Endodermal cell (in vitro differentiated cells): Measurements from ENCODE around the gene RNASEH2A. TPM values are rescaled to one million over a fixed set of nuclear protein-coding genes. Genes with fewer than 3 reads are reported as not detected.

Source experiments
- DNase-seq: peaks from one replicate; pipeline ENCODE4 v3.0.0-alpha.2; 2017
- H3K27ac ChIP-seq: 2 replicates; pipeline ENCODE4 v1.5.1; 2013; ENCODE audit warnings: mild to moderate bottlenecking, low read depth, low read length, moderate library complexity
- H3K27me3 ChIP-seq: 2 replicates; pipeline ENCODE4 v1.6.1; 2013; ENCODE audit warnings: mild to moderate bottlenecking, low read length, moderate library complexity; ENCODE audit not compliant: insufficient read depth, control insufficient read depth, poor library complexity, severe bottlenecking
- H3K36me3 ChIP-seq: 2 replicates; pipeline ENCODE4 v1.7.0; 2013; ENCODE audit warnings: mild to moderate bottlenecking, low read length, moderate library complexity; ENCODE audit not compliant: control insufficient read depth, insufficient read depth
- H3K4me1 ChIP-seq: one replicate; pipeline ENCODE4 v1.7.0; 2013; ENCODE audit warnings: low read length; ENCODE audit not compliant: control insufficient read depth, insufficient read depth
- H3K4me3 ChIP-seq: 2 replicates; pipeline ENCODE4 v1.5.1; 2013; ENCODE audit warnings: mild to moderate bottlenecking, low read length, moderate library complexity
- H3K9ac ChIP-seq: 2 replicates; pipeline ENCODE4 v1.6.1; 2013; ENCODE audit warnings: mild to moderate bottlenecking, low read length, moderate library complexity; ENCODE audit not compliant: poor library complexity, severe bottlenecking; ENCODE audit errors: extremely low read depth
- H3K9me3 ChIP-seq: 2 replicates; pipeline ENCODE4 v1.6.1; 2013; ENCODE audit warnings: mild to moderate bottlenecking, low read length, moderate library complexity; ENCODE audit not compliant: control insufficient read depth
- H3K27ac Mint-ChIP-seq: 2 replicates; pipeline ENCODE4 v1.8.0; 2020; ENCODE audit warnings: mixed read lengths
- H3K27me3 Mint-ChIP-seq: 2 replicates; pipeline ENCODE4 v1.8.0; 2021; ENCODE audit warnings: mild to moderate bottlenecking, mixed read lengths; ENCODE audit not compliant: insufficient read depth
- H3K36me3 Mint-ChIP-seq: 2 replicates; pipeline ENCODE4 v1.8.0; 2020; ENCODE audit warnings: low read depth, mixed read lengths
- H3K4me1 Mint-ChIP-seq: 2 replicates; pipeline ENCODE4 v1.8.0; 2020; ENCODE audit warnings: mixed read lengths
- H3K4me3 Mint-ChIP-seq: 2 replicates; pipeline ENCODE4 v1.8.0; 2020; ENCODE audit warnings: mild to moderate bottlenecking, moderate library complexity, mixed read lengths
- H3K9me3 Mint-ChIP-seq: 2 replicates; pipeline ENCODE4 v1.8.0; 2020; ENCODE audit warnings: mild to moderate bottlenecking, mixed read lengths
- WGBS, 2 experiments: methylation state at CpG; one replicate each; pipeline versions ENCODE4 v1.1.5 to v1.1.7; 2013; ENCODE audit warnings: missing lambda C conversion rate in 2 of 2, mixed read lengths in 1 of 2; ENCODE audit not compliant: insufficient coverage in 1 of 2, insufficient read length in 1 of 2; 5-methylcytosine and 5-hydroxymethylcytosine counted together
- total RNA-seq, 2 donors: library from RNA; stranded (reverse); fragmentation: NEBNext Ultra II Directional in 1 of 2; extraction: Animal tissue kit (Norgen Biotek cat#: 25700) in 1 of 2; gene quantifications; 2 replicates in 1 of 2; 3 replicates in 1 of 2; pipeline ENCODE4 v1.2.1, GENCODE V29; 2021
- TF ChIP-seq, protein P1 (sequence below): fragments of 200-600 bp; sonication (generic); conservative IDR thresholded peaks from 2 replicates; pipeline ENCODE4 v1.5.0; 2021; ENCODE audit warnings: antibody characterized with exemption, mild to moderate bottlenecking

RNASEH2A gene
- total RNA-seq, 2 donors from 2014 or later, result 51.0 to 97.1 TPM

- H3K27ac ChIP-seq, result no peak overlapping the region
- H3K9ac ChIP-seq, result no peak overlapping the region
- 43 to 45% methylated on average over 4 to 16 of the region's 16 CpGs for WGBS, 2 experiments
- no peaks in the 10 kb centered on the region for H3K27me3 ChIP-seq
- no peak overlapping the region for H3K27ac Mint-ChIP-seq
- H3K4me3 ChIP-seq, result no peak overlapping the region
- H3K36me3 ChIP-seq, result no peaks in the 10 kb centered on the region
- H3K4me3 Mint-ChIP-seq, result peak overlapping the region; percentile 61
- no peaks in the 10 kb centered on the region for H3K9me3 Mint-ChIP-seq
- H3K36me3 Mint-ChIP-seq, result no peaks in the 10 kb centered on the region
- H3K27me3 Mint-ChIP-seq, result no peaks in the 10 kb centered on the region
- peaks cover 15% of the 10 kb centered on the region for H3K4me1 Mint-ChIP-seq
- peaks cover 4% of the 10 kb centered on the region for H3K4me1 ChIP-seq
- TF ChIP-seq, protein P1, sequence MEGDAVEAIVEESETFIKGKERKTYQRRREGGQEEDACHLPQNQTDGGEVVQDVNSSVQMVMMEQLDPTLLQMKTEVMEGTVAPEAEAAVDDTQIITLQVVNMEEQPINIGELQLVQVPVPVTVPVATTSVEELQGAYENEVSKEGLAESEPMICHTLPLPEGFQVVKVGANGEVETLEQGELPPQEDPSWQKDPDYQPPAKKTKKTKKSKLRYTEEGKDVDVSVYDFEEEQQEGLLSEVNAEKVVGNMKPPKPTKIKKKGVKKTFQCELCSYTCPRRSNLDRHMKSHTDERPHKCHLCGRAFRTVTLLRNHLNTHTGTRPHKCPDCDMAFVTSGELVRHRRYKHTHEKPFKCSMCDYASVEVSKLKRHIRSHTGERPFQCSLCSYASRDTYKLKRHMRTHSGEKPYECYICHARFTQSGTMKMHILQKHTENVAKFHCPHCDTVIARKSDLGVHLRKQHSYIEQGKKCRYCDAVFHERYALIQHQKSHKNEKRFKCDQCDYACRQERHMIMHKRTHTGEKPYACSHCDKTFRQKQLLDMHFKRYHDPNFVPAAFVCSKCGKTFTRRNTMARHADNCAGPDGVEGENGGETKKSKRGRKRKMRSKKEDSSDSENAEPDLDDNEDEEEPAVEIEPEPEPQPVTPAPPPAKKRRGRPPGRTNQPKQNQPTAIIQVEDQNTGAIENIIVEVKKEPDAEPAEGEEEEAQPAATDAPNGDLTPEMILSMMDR, result no peak
- peak; percentile 58 for DNase-seq
- H3K9me3 ChIP-seq, result no peaks in the 10 kb centered on the region
These were observed 23.0 kb upstream of the RNASEH2A start for GRCh38 chr19:12783291-12783848.

DNA sequence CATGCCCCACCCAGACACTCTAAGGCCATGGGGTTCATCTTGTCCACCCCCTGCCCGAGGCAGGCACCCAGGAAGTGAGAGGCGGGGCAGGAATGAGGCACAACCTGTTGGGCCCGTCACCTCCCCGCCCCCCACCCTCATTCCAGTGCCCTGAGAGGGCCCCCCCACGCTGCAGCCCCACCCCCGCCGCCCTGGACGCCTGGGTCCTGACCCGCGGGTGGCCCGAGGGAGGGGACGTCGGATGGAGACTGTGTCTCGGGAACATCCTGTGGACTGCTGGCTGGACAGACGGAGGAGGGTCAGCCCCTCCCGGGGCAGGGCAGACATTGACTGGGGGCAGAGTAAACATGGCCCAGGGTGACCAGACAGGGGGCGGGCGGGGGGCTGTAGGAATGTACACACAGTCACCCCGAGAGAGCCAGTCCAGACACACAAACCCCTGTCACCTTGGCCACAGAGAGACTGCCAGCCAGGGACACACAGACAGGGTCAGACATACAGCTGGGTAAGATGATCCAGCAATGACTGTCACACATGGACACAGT lies 22.5 kb upstream of the RNASEH2A start:
- H3K27me3 ChIP-seq, result no peaks in the 10 kb centered on the region
- peak; percentile 54 for DNase-seq
- H3K9ac ChIP-seq, result no peak overlapping the region
- peak overlapping the region; percentile 61 for H3K4me3 Mint-ChIP-seq
- H3K9me3 ChIP-seq, result no peaks in the 10 kb centered on the region
- H3K27ac ChIP-seq, result no peak overlapping the region
- TF ChIP-seq, protein P1, result no peak
- H3K36me3 Mint-ChIP-seq, result no peaks in the 10 kb centered on the region
- H3K4me1 Mint-ChIP-seq, result peaks cover 16% of the 10 kb centered on the region
- H3K9me3 Mint-ChIP-seq, result no peaks in the 10 kb centered on the region
- H3K4me1 ChIP-seq, result peaks cover 9% of the 10 kb centered on the region
- no peak overlapping the region for H3K27ac Mint-ChIP-seq
- H3K4me3 ChIP-seq, result no peak overlapping the region
- 20 to 62% methylated on average over 1 to 18 of the region's 19 CpGs for WGBS, 2 experiments
- H3K36me3 ChIP-seq, result no peaks in the 10 kb centered on the region
- no peaks in the 10 kb centered on the region for H3K27me3 Mint-ChIP-seq

DNA sequence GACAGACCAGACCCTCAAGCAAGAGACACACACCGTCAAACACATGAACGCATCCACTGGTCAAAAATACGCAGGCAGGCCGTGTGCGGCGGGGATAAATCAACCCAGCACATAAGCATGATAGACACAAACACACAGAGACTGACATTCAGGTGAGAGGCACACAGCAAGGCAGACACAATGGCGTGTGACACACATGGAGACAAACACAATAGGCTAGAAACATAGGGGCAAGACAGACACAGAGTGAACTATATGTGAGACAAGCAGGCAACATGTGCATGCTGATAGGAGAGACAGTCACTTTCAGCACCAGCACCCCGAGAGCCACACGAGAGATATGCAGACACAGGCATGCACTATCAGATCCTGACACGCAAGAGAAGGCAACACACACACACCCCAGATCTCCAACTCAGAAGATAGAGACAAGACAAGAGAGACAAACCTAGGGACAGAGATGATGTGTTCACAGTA lies 22.0 kb upstream of the RNASEH2A start:
- Histone ChIP-seq H3K4me3 (no peak overlapping the region), H3K36me3 (no peaks in the 10 kb centered on the region), H3K4me1 (peaks cover 11% of the 10 kb centered on the region), H3K27me3 (no peaks in the 10 kb centered on the region), H3K27ac (peak overlapping the region; percentile 41), H3K9ac (no peak overlapping the region), H3K9me3 (no peaks in the 10 kb centered on the region)
- Mint-ChIP-seq H3K4me1 (peaks cover 17% of the 10 kb centered on the region), H3K27me3 (no peaks in the 10 kb centered on the region), H3K4me3 (no peak overlapping the region), H3K9me3 (no peaks in the 10 kb centered on the region), H3K27ac (no peak overlapping the region), H3K36me3 (no peaks in the 10 kb centered on the region)
- WGBS, 2 experiments, result 95% methylated on average over 4 to 10 of the region's 10 CpGs
- TF ChIP-seq, protein P1, result no peak
- no peak for DNase-seq
